ENCODE measurements around the gene TOPBP1. TPM values are rescaled to one million over a fixed set of nuclear protein-coding genes. Genes with fewer than 3 reads are reported as not detected.

The TOPBP1 gene
- total RNA-seq, 1 experiment from 2014 or later, result 34.3 TPM

DNA sequence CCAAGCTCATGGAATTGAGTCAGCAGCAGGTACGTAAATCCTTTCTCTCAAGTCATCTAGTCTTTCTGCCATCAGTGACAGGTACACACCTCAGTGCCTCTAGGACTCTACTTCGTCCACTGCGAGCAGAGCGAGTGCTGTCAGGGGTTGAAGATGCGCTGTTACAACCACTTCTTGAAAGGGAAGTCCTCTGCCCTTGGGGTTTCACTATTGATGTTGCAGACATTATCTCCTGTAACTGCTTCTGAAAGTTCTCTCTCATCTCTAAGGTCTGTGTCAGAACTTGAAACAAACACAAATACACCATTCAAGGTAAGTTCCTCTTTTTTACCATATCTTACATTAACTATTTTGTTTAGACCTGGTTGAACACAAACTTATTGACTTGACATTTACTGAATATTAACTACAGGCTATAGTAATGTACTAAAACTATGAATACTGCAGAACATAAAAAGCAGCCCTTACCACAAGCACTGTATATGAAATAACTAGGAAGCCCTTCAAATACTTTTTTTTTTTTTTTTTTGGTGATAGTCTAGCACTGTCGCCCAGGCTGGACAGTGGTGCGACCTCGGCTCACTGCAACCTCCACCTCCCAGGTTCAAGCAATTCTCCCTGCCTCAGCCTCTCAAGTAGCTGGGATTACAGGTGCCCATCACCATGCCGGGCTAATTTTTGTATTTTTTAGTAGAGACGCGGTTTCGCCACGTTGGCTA, 41.5 kb downstream of the TOPBP1 start (continued):
- no peak for TF ChIP-seq ZNF232 (CRISPR knock-in tag; IDR thresholded peaks at IDR 0.05)
- TF ChIP-seq, protein P1, sequence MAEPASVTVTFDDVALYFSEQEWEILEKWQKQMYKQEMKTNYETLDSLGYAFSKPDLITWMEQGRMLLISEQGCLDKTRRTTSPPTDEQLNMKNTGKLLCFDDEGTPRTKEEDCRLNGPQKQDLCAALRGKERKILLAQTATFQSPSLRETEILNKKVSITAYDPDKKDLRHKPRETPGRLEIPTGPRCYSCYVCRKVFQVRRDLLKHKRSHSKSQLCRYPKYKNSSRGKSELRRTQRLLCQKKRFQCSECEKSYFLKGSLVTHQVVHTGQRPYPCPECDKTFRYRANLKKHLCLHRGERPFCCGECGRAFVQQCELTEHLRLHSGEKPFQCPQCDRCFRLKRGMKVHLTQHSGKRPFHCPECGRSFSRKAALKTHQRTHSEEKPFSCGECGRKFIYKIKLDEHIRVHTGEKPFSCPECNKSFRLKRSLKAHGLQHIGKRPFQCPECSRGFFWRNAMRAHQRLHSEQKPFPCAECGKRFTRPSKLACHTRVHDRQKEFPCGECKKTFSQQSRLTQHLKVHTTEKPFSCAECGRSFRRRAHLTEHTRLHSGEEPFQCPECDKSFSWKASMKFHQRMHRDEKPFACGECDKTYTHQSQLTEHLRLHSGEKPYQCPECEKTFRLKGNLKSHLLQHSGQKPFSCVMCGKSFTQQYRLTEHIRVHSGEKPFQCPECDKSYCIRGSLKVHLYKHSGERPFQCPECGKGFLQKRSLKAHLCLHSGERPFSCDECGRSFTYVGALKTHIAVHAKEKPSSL (CRISPR knock-in tag; conservative IDR thresholded peaks at IDR 0.05), result no peak
- TF ChIP-seq NR3C1 (CRISPR knock-in tag; conservative IDR thresholded peaks at IDR 0.05; ENCODE audit: low read depth), result no peak
- TF ChIP-seq, protein P2, sequence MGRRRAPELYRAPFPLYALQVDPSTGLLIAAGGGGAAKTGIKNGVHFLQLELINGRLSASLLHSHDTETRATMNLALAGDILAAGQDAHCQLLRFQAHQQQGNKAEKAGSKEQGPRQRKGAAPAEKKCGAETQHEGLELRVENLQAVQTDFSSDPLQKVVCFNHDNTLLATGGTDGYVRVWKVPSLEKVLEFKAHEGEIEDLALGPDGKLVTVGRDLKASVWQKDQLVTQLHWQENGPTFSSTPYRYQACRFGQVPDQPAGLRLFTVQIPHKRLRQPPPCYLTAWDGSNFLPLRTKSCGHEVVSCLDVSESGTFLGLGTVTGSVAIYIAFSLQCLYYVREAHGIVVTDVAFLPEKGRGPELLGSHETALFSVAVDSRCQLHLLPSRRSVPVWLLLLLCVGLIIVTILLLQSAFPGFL (CRISPR knock-in tag; IDR thresholded peaks at IDR 0.05; ENCODE audit: borderline replicate concordance), result no peak

DNA sequence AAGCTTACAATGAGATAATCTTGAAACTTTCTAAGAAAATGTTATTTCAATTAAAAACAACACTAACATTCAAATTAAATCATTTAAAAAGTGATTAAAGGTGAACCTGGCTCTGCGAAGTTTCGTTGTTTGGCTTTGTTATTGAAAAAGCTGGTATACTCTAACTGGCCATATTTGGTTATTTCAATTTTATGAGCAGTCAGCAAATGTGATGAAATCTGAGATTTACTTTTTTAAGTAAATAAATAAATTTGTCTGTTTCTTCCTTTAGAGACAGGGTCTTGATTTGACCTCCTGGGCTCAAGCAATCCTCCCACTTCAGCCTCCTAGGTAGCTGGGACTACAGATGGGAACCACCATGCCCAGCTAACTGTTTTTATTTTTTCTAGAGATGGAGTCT, 50.2 kb downstream of the TOPBP1 start:
- Mint-ChIP-seq H3K27me3 (ENCODE audit: low read depth) (no peaks in the 10 kb centered on the region), H3K36me3 (peaks cover 62% of the 10 kb centered on the region), H3K9me3 (no peaks in the 10 kb centered on the region), H3K27ac (no peak overlapping the region), H3K4me1 (no peaks in the 10 kb centered on the region), H3K4me3 (no peak overlapping the region)
- ChIA-PET CTCF (interaction anchor here (1.2 kb wide), 1 partner anchor 117 kb away, joined by 3 read pairs; no protein-coding TSS in a partner anchor), POLR2A (no interaction called here)
- no peak for ATAC-seq
- TF ChIP-seq EMX1 (CRISPR knock-in tag; IDR thresholded peaks at IDR 0.05) (no peak), ZNF423 (CRISPR knock-in tag; IDR thresholded peaks at IDR 0.05) (no peak), ZNF396 (CRISPR knock-in tag; IDR thresholded peaks at IDR 0.05; ENCODE audit: borderline replicate concordance) (no peak), TEAD4 (CRISPR knock-in tag; IDR thresholded peaks at IDR 0.05) (no peak), IRF2 (CRISPR knock-in tag; IDR thresholded peaks at IDR 0.05; ENCODE audit: borderline replicate concordance, low read depth) (no peak), NR1H2 (CRISPR knock-in tag; IDR thresholded peaks at IDR 0.05) (no peak), ZNF219 (CRISPR knock-in tag; IDR thresholded peaks at IDR 0.05; ENCODE audit: borderline replicate concordance) (no peak), ZNF263 (CRISPR knock-in tag; IDR thresholded peaks at IDR 0.05; ENCODE audit: low read depth) (no peak), CBFB (CRISPR knock-in tag; IDR thresholded peaks at IDR 0.05; ENCODE audit: low read depth) (no peak), GTF2I (CRISPR knock-in tag; conservative IDR thresholded peaks at IDR 0.05) (no peak), CREB1 (CRISPR knock-in tag; IDR thresholded peaks at IDR 0.05) (no peak), NR3C1 (CRISPR knock-in tag; conservative IDR thresholded peaks at IDR 0.05; ENCODE audit: low read depth) (no peak), OVOL2 (CRISPR knock-in tag; IDR thresholded peaks at IDR 0.05; ENCODE audit: borderline replicate concordance) (no peak), ZBTB21 (CRISPR knock-in tag; IDR thresholded peaks at IDR 0.05; ENCODE audit: borderline replicate concordance) (no peak), RELA (CRISPR knock-in tag; IDR thresholded peaks at IDR 0.05; ENCODE audit: borderline replicate concordance) (no peak)
- TF ChIP-seq, protein P3, sequence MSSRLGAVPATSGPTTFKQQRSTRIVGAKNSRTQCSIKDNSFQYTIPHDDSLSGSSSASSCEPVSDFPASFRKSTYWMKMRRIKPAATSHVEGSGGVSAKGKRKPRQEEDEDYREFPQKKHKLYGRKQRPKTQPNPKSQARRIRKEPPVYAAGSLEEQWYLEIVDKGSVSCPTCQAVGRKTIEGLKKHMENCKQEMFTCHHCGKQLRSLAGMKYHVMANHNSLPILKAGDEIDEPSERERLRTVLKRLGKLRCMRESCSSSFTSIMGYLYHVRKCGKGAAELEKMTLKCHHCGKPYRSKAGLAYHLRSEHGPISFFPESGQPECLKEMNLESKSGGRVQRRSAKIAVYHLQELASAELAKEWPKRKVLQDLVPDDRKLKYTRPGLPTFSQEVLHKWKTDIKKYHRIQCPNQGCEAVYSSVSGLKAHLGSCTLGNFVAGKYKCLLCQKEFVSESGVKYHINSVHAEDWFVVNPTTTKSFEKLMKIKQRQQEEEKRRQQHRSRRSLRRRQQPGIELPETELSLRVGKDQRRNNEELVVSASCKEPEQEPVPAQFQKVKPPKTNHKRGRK (CRISPR knock-in tag; IDR thresholded peaks at IDR 0.05; ENCODE audit: borderline replicate concordance), result no peak
- TF ChIP-seq, protein P4, sequence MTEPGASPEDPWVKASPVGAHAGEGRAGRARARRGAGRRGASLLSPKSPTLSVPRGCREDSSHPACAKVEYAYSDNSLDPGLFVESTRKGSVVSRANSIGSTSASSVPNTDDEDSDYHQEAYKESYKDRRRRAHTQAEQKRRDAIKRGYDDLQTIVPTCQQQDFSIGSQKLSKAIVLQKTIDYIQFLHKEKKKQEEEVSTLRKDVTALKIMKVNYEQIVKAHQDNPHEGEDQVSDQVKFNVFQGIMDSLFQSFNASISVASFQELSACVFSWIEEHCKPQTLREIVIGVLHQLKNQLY (CRISPR knock-in tag; IDR thresholded peaks at IDR 0.05), result no peak
- TF ChIP-seq, protein P5, sequence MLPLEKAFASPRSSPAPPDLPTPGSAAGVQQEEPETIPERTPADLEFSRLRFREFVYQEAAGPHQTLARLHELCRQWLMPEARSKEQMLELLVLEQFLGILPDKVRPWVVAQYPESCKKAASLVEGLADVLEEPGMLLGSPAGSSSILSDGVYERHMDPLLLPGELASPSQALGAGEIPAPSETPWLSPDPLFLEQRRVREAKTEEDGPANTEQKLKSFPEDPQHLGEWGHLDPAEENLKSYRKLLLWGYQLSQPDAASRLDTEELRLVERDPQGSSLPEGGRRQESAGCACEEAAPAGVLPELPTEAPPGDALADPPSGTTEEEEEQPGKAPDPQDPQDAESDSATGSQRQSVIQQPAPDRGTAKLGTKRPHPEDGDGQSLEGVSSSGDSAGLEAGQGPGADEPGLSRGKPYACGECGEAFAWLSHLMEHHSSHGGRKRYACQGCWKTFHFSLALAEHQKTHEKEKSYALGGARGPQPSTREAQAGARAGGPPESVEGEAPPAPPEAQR (CRISPR knock-in tag; IDR thresholded peaks at IDR 0.05), result no peak
- TF ChIP-seq, protein P2 (CRISPR knock-in tag; IDR thresholded peaks at IDR 0.05; ENCODE audit: borderline replicate concordance), result no peak
- TF ChIP-seq, protein P6, sequence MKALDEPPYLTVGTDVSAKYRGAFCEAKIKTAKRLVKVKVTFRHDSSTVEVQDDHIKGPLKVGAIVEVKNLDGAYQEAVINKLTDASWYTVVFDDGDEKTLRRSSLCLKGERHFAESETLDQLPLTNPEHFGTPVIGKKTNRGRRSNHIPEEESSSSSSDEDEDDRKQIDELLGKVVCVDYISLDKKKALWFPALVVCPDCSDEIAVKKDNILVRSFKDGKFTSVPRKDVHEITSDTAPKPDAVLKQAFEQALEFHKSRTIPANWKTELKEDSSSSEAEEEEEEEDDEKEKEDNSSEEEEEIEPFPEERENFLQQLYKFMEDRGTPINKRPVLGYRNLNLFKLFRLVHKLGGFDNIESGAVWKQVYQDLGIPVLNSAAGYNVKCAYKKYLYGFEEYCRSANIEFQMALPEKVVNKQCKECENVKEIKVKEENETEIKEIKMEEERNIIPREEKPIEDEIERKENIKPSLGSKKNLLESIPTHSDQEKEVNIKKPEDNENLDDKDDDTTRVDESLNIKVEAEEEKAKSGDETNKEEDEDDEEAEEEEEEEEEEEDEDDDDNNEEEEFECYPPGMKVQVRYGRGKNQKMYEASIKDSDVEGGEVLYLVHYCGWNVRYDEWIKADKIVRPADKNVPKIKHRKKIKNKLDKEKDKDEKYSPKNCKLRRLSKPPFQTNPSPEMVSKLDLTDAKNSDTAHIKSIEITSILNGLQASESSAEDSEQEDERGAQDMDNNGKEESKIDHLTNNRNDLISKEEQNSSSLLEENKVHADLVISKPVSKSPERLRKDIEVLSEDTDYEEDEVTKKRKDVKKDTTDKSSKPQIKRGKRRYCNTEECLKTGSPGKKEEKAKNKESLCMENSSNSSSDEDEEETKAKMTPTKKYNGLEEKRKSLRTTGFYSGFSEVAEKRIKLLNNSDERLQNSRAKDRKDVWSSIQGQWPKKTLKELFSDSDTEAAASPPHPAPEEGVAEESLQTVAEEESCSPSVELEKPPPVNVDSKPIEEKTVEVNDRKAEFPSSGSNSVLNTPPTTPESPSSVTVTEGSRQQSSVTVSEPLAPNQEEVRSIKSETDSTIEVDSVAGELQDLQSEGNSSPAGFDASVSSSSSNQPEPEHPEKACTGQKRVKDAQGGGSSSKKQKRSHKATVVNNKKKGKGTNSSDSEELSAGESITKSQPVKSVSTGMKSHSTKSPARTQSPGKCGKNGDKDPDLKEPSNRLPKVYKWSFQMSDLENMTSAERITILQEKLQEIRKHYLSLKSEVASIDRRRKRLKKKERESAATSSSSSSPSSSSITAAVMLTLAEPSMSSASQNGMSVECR (CRISPR knock-in tag; IDR thresholded peaks at IDR 0.05; ENCODE audit: borderline replicate concordance), result no peak
- no peak for DNase-seq (ENCODE audit: low spot score)
